ENCODE data around the gene IFT172.

The IFT172 gene

GRCh38 chr2:27494284-27494943 is 4.9 kb upstream of the IFT172 start:
- DNase-seq, result peak in 2 of 6 experiments; percentile 7 to 9

- no peak for DNase-seq
Observed at GRCh38 chr2:27493948-27494283, 4.4 kb upstream of the IFT172 start.

GRCh38 chr2:27492557-27492956 is 3.0 kb upstream of the IFT172 start:
- no peak for DNase-seq

- DNase-seq, result peak in 1 of 6 experiments; percentile 27
Observed at GRCh38 chr2:27489118-27489497, 435 bp downstream of the IFT172 start.

GRCh38 chr2:27485496-27485895 is 4.0 kb downstream of the IFT172 start:
- no peak for DNase-seq

- no peak for DNase-seq
Observed at GRCh38 chr2:27471961-27472360, 17.6 kb downstream of the IFT172 start.

- no peak for DNase-seq
Observed at GRCh38 chr2:27464443-27464842, 25.1 kb downstream of the IFT172 start.

- no peak for DNase-seq
Observed at GRCh38 chr2:27461118-27461517, 28.4 kb downstream of the IFT172 start.

GRCh38 chr2:27453968-27454367 is 35.6 kb downstream of the IFT172 start:
- no peak for DNase-seq

- DNase-seq, result no peak
Observed at GRCh38 chr2:27451095-27451494, 38.4 kb downstream of the IFT172 start.

GRCh38 chr2:27448381-27448780 is 41.2 kb downstream of the IFT172 start:
- no peak for DNase-seq

GRCh38 chr2:27446057-27446456 is 43.5 kb downstream of the IFT172 start:
- DNase-seq, result no peak

- DNase-seq, result no peak
Observed at GRCh38 chr2:27445615-27446014, 43.9 kb downstream of the IFT172 start.

GRCh38 chr2:27445155-27445554 is 44.4 kb downstream of the IFT172 start:
- no peak for DNase-seq

- no peak for DNase-seq
Observed at GRCh38 chr2:27442920-27443282, 46.6 kb downstream of the IFT172 start.

GRCh38 chr2:27441958-27442919 is 47.3 kb downstream of the IFT172 start, which contains the start of gene KRTCAP3:
TSS of gene KRTCAP3 (plus strand) at chr2:27442381. CDS start at chr2:27442413, 32 bp downstream.
- peak in 5 of 6 experiments; percentile 9 to 51 (median 33) for DNase-seq

GRCh38 chr2:27441226-27441926 is 48.2 kb downstream of the IFT172 start:
- DNase-seq, result no peak

GRCh38 chr2:27435628-27436027 is 53.9 kb downstream of the IFT172 start:
- DNase-seq, result no peak

GRCh38 chr2:27431395-27431794 is 58.1 kb downstream of the IFT172 start:
- DNase-seq, result no peak

- peak in 5 of 6 experiments; percentile 38 to 75 (median 67) for DNase-seq
Observed at GRCh38 chr2:27428978-27429541, 60.5 kb downstream of the IFT172 start.

- DNase-seq, result peak; percentile 79 to 90 (median 88)
Observed at GRCh38 chr2:27428213-27428977, 61.1 kb downstream of the IFT172 start, which contains the start of gene NRBP1. TSS of gene NRBP1 (plus strand) at chr2:27428631. CDS start at chr2:27433274, 4,643 bp downstream.

GRCh38 chr2:27427863-27428212 is 61.7 kb downstream of the IFT172 start:
- no peak for DNase-seq
